CD14-positive monocyte (primary cell): ENCODE results near the gene MALSU1. TPM values are rescaled to one million over a fixed set of nuclear protein-coding genes. Genes with fewer than 3 reads are reported as not detected.

Experiments used
- DNase-seq, 3 donors: peaks; one replicate each; pipeline ENCODE4 v3.0.0-alpha.2; 2011 to 2022
- H2AFZ ChIP-seq: 2 replicates; pipeline ENCODE4 v1.6.0; 2012; ENCODE audit warnings: mild to moderate bottlenecking, low read depth, low read length, inconsistent platforms; ENCODE audit not compliant: insufficient read depth, poor library complexity, severe bottlenecking
- H3K27ac ChIP-seq, 2 donors: 1 replicate in 1 of 2; 2 replicates in 1 of 2; pipeline ENCODE4 v1.5.1; 2012 to 2013; ENCODE audit warnings: low read length in 2 of 2, control low read depth in 1 of 2, inconsistent platforms in 1 of 2, low read depth in 1 of 2, mild to moderate bottlenecking in 1 of 2
- H3K27me3 ChIP-seq, 2 donors: one replicate each; pipeline versions ENCODE4 v1.6.0 to v1.6.1; 2011 to 2013; ENCODE audit warnings: low read length in 2 of 2; ENCODE audit not compliant: control insufficient read depth in 2 of 2, insufficient read depth in 2 of 2
- H3K36me3 ChIP-seq, 2 donors: replicated peaks in 1 of 2; 1 replicate in 1 of 2; 2 replicates in 1 of 2; pipeline versions ENCODE4 v1.5.1 to v1.6.1; 2012 to 2013; ENCODE audit warnings: low read length in 2 of 2, control low read depth in 1 of 2, inconsistent platforms in 1 of 2, mild to moderate bottlenecking in 1 of 2; ENCODE audit not compliant: insufficient read depth in 2 of 2, control insufficient read depth in 1 of 2
- H3K4me1 ChIP-seq, 2 donors: 1 replicate in 1 of 2; 2 replicates in 1 of 2; pipeline versions ENCODE4 v1.5.1 to v1.6.1; 2012 to 2013; ENCODE audit warnings: low read length in 2 of 2, control low read depth in 1 of 2, inconsistent platforms in 1 of 2, mild to moderate bottlenecking in 1 of 2, moderate library complexity in 1 of 2; ENCODE audit not compliant: insufficient read depth in 2 of 2, control insufficient read depth in 1 of 2
- H3K4me2 ChIP-seq: replicated peaks from 2 replicates; pipeline ENCODE3; 2012; ENCODE audit warnings: low read length, moderate library complexity, mild to moderate bottlenecking; ENCODE audit not compliant: poor library complexity, severe bottlenecking; ENCODE audit errors: extremely low read depth
- H3K4me3 ChIP-seq, 3 experiments: fragments of 200-600 bp in 1 of 3; sonication (generic) in 1 of 3; replicated peaks in 1 of 3; 1 replicate in 2 of 3; 2 replicates in 1 of 3; pipeline ENCODE4 v1.5.1; 2011 to 2013; ENCODE audit warnings: low read length in 3 of 3, mild to moderate bottlenecking in 3 of 3, control low read depth in 2 of 3, low read depth in 2 of 3, inconsistent platforms in 1 of 3, moderate library complexity in 1 of 3
- H3K79me2 ChIP-seq: 2 replicates; pipeline ENCODE4 v1.6.0; 2012; ENCODE audit warnings: mild to moderate bottlenecking, control low read depth, inconsistent platforms, low read length, moderate library complexity; ENCODE audit not compliant: insufficient read depth
- H3K9ac ChIP-seq: 2 replicates; pipeline ENCODE4 v1.6.0; 2017; ENCODE audit warnings: low read length, mild to moderate bottlenecking; ENCODE audit not compliant: insufficient read depth, poor library complexity, severe bottlenecking
- H3K9me3 ChIP-seq, 2 donors: replicated peaks in 1 of 2; 1 replicate in 1 of 2; 2 replicates in 1 of 2; pipeline versions ENCODE4 v1.5.1 to v1.6.1; 2012 to 2013; ENCODE audit warnings: low read length in 2 of 2, control low read depth in 1 of 2; ENCODE audit not compliant: control insufficient read depth in 1 of 2, insufficient read depth in 1 of 2
- H4K20me1 ChIP-seq: 2 replicates; pipeline ENCODE4 v1.6.0; 2012; ENCODE audit warnings: mild to moderate bottlenecking, low read length, control low read depth, moderate library complexity; ENCODE audit not compliant: insufficient read depth
- H3K27ac Mint-ChIP-seq, 7 donors: one replicate each; pipeline ENCODE4 v1.8.0; 2020; ENCODE audit warnings: mild to moderate bottlenecking in 7 of 7, mixed read lengths in 7 of 7, moderate library complexity in 6 of 7, inconsistent platforms in 2 of 7
- H3K27me3 Mint-ChIP-seq, 3 donors: one replicate each; pipeline ENCODE4 v1.8.0; 2021 to 2022; ENCODE audit warnings: low read depth in 3 of 3, mild to moderate bottlenecking in 3 of 3, mixed read lengths in 3 of 3, moderate library complexity in 3 of 3, inconsistent platforms in 1 of 3
- H3K36me3 Mint-ChIP-seq, 2 donors: one replicate each; pipeline ENCODE4 v1.8.0; 2020; ENCODE audit warnings: mixed read lengths in 2 of 2, inconsistent platforms in 1 of 2, mild to moderate bottlenecking in 1 of 2
- H3K4me1 Mint-ChIP-seq: one replicate; pipeline ENCODE4 v1.8.0; 2020; ENCODE audit warnings: mild to moderate bottlenecking, mixed read lengths
- H3K4me3 Mint-ChIP-seq, 2 donors: one replicate each; pipeline ENCODE4 v1.8.0; 2020; ENCODE audit warnings: mild to moderate bottlenecking in 2 of 2, mixed read lengths in 2 of 2, moderate library complexity in 1 of 2
- H3K9me3 Mint-ChIP-seq, 7 donors: one replicate each; pipeline ENCODE4 v1.8.0; 2020 to 2022; ENCODE audit warnings: mixed read lengths in 7 of 7, mild to moderate bottlenecking in 6 of 7, moderate library complexity in 6 of 7, inconsistent platforms in 2 of 7
- WGBS: methylation state at CpG from one replicate; pipeline ENCODE4 v1.1.5; 2013; ENCODE audit warnings: missing lambda C conversion rate; ENCODE audit not compliant: insufficient coverage; 5-methylcytosine and 5-hydroxymethylcytosine counted together
- intact Hi-C, 2 donors: fragments of 100-400 bp; cut with micrococcal nuclease; formaldehyde crosslinking; loops; one replicate each; pipeline versions ENCODE4 v1.15.0 to v1.15.1; 2023
- polyA plus RNA-seq, 3 donors: library from polyadenylated mRNA; depleted of rRNA in 1 of 3; unstranded in 2 of 3; stranded (reverse) in 1 of 3; fragments of 300-500 nt in 2 of 3; fragments of >200 nt in 1 of 3; fragmentation: Illumina TruSeq in 2 of 3; gene quantifications; 1 replicate in 2 of 3; 2 replicates in 1 of 3; pipeline ENCODE4 v1.2.3, GENCODE V29; 2012 to 2021
- TF ChIP-seq, protein P1 (sequence below): fragments of 200-600 bp; IDR thresholded peaks from one replicate; pipeline ENCODE4 v1.8.0; 2022; ENCODE audit warnings: antibody characterized with exemption, mild to moderate bottlenecking

The MALSU1 gene
- polyA plus RNA-seq, 3 donors, result 16.8 to 41.5 (median 41.4) TPM

DNA sequence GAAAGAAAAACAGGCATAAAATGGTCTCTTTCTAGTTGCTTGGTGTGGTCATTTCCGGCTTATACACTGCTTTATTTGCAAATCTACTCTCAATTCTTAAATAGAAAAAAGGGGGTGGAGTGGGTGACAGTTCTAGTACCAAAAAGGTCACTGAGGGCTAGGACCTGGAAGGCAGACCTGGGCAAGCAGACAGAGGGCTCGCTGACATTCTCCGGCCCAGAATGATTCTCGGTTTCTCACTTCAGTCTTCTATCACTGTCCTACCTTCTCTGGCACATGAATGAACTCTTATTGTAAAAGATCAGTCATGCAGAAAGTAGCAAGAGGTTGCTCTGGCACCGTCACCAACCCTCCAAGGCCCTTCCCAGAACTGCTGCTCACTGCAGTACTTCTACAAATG is 54.0 kb downstream of the MALSU1 start:
- Histone ChIP-seq H3K4me3 (no peak overlapping the region), H3K9ac (no peak overlapping the region), H3K4me2 (no peak overlapping the region), H4K20me1 (no peaks in the 10 kb centered on the region), H3K36me3 (no peaks in the 10 kb centered on the region), H3K79me2 (no peaks in the 10 kb centered on the region), H3K27me3 (no peaks in the 10 kb centered on the region), H3K27ac (no peak overlapping the region), H3K4me1 (peaks cover 0 to under 1% of the 10 kb centered on the region in 2 donors), H3K9me3 (no peaks in the 10 kb centered on the region), H2AFZ (no peak overlapping the region)
- peaks cover 4 to 8% (median 6%) of the 10 kb centered on the region in 3 donors for H3K27me3 Mint-ChIP-seq
- peaks cover 3% of the 10 kb centered on the region for H3K4me1 Mint-ChIP-seq
- intact Hi-C loops, result no loop called here
- no peaks in the 10 kb centered on the region for H3K9me3 Mint-ChIP-seq
- no peaks in the 10 kb centered on the region for H3K36me3 Mint-ChIP-seq
- no peak for DNase-seq
- 100% methylated on average over 2 of the region's 5 CpGs for WGBS
- H3K27ac Mint-ChIP-seq, result no peak overlapping the region
- no peak overlapping the region for H3K4me3 Mint-ChIP-seq
- TF ChIP-seq, protein P1, sequence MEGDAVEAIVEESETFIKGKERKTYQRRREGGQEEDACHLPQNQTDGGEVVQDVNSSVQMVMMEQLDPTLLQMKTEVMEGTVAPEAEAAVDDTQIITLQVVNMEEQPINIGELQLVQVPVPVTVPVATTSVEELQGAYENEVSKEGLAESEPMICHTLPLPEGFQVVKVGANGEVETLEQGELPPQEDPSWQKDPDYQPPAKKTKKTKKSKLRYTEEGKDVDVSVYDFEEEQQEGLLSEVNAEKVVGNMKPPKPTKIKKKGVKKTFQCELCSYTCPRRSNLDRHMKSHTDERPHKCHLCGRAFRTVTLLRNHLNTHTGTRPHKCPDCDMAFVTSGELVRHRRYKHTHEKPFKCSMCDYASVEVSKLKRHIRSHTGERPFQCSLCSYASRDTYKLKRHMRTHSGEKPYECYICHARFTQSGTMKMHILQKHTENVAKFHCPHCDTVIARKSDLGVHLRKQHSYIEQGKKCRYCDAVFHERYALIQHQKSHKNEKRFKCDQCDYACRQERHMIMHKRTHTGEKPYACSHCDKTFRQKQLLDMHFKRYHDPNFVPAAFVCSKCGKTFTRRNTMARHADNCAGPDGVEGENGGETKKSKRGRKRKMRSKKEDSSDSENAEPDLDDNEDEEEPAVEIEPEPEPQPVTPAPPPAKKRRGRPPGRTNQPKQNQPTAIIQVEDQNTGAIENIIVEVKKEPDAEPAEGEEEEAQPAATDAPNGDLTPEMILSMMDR, result no peak

DNA sequence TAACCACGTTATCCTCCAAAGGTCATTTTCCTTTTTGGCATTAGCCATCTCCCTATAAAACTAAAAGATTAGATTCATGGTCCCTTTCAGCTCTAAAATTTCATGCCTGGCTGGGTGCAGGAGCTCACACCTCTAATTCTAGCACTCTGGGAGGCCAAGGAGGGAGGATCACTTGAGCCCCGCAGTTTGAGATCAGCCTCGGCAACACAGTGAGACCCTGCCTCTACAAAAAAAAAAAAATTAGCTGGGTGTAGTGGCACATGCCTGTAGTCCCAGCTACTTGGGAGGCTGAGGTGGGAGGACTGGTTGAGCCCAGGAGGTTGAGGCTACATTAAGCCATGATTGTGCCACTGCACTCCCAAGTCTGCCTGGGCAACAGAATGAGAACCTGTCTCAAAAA is 57.0 kb downstream of the MALSU1 start:
- Histone ChIP-seq H3K27ac (no peak overlapping the region), H3K9me3 (no peaks in the 10 kb centered on the region), H3K79me2 (no peaks in the 10 kb centered on the region), H3K4me1 (no peaks in the 10 kb centered on the region), H3K27me3 (no peaks in the 10 kb centered on the region), H2AFZ (no peak overlapping the region), H3K36me3 (no peaks in the 10 kb centered on the region), H3K4me3 (no peak overlapping the region), H4K20me1 (no peaks in the 10 kb centered on the region), H3K9ac (no peak overlapping the region), H3K4me2 (no peak overlapping the region)
- Mint-ChIP-seq H3K36me3 (no peaks in the 10 kb centered on the region), H3K27ac (no peak overlapping the region), H3K27me3 (peaks cover 4 to 8% (median 8%) of the 10 kb centered on the region in 3 donors), H3K4me1 (peaks cover 3% of the 10 kb centered on the region), H3K4me3 (no peak overlapping the region), H3K9me3 (peaks cover 0 to 5% (median 3%) of the 10 kb centered on the region in 7 donors)
- WGBS, result no CpG with 5 or more reads among the region's 3 CpGs
- TF ChIP-seq, protein P1, result no peak
- DNase-seq, result no peak
- intact Hi-C loops, result no loop called here
